Esophagus mucosa (tissue), 1 donor: Measurements from ENCODE around the gene CFP. TPM values are rescaled to one million over a fixed set of nuclear protein-coding genes. Genes with fewer than 3 reads are reported as not detected.
A peak's percentile ranks its signal among the peaks of the same experiment; 100 is the strongest.

Experiments
- ATAC-seq: fragments of 200-7000 bp; cut with Tn5 transposase; one replicate; pipeline ENCODE4 v1.9.1; 2020
- total RNA-seq: library from RNA; stranded (reverse); gene quantifications from one replicate; pipeline ENCODE4 v1.2.4, GENCODE V29; 2023
- donor health status: DM: yes; HTN: yes; CAD: no.

Gene CFP
- total RNA-seq, 1 donor from 2014 or later, result 0.48 TPM

DNA sequence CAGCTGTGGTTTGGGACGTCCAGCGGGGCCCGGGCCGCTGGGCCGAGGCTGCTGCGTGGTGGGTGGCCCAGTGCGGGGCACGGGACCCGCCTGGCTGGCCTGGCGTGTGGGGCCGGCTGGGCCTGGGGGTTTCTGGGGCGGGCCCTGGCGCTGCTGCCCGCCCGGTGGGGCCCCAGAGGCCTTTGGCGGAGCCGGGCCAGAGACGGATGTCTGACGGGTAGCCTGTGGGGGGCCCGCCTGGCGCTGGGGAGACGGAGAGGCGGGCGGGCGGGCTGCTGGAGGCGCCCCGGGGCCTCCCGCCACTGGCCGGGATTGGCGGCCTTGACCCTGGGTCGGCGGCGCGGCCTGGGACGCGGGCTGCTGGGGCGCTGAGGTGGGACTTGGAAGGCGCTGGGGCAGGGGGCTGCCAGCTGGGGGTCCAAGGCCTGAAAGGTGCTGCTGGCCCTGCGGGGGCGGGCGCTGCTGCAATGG is 55.6 kb downstream of the CFP start:
- no peak for ATAC-seq

GRCh38 chrX:47573341-47574075 is 56.2 kb downstream of the CFP start:
- ATAC-seq, result peak; percentile 46

Other genes with a start within 250 kb of the CFP start
- 4.2 TPM for gene ZNF41, start 146.7 kb downstream of the CFP start, total RNA-seq
- gene ARAF, start 68.7 kb downstream of the CFP start, total RNA-seq, result 33.8 TPM
- 51.4 TPM for gene TIMP1, start 47.5 kb downstream of the CFP start, total RNA-seq
- gene SYN1, start 10.1 kb downstream of the CFP start, total RNA-seq, result 0.16 TPM
- 17.5 TPM for gene ELK1, start 20.6 kb upstream of the CFP start, total RNA-seq
- gene UXT, start 29.2 kb upstream of the CFP start, total RNA-seq, result 67.5 TPM
- 7.8 TPM for gene ZNF81, start 207.0 kb upstream of the CFP start, total RNA-seq